Activated T-cell treated with anti-CD3 and anti-CD28 coated beads, Interleukin-2, amount 50 U/mL, for 1 hour (primary cell): ENCODE measurements around the gene CHMP1B.
A peak's percentile ranks its signal among the peaks of the same experiment; 100 is the strongest.

Source experiments
- DNase-seq: peaks from one replicate; pipeline ENCODE4 v3.0.0-alpha.2; 2020

The CHMP1B gene

DNA sequence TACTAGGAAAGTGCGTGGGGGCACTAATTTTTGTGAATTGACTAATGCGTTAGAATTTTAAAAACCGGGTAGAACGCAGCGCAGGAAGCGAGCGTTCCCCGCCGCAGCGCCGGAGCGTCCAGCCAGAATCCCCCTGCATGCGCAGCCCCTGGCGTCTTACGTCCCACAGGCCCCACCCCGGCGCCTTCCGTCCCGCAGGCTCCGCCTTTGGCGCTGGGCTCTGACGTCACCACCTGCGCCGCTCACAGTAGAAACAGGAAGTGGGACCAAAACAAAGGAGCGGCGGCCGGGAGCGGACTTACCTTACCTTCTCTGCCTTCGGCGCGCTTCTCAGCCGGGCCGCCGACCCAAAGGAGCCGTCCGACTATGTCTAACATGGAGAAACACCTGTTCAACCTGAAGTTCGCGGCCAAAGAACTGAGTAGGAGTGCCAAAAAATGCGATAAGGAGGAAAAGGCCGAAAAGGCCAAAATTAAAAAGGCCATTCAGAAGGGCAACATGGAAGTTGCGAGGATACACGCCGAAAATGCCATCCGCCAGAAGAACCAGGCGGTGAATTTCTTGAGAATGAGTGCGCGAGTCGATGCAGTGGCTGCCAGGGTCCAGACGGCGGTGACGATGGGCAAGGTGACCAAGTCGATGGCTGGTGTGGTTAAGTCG, at the start of gene CHMP1B:
CHMP1B (plus strand) TSS at position 268 of the 660 bp plus-strand sequence; CDS start at position 367, 99 bp downstream.
- DNase-seq = peak; percentile 98

DNA sequence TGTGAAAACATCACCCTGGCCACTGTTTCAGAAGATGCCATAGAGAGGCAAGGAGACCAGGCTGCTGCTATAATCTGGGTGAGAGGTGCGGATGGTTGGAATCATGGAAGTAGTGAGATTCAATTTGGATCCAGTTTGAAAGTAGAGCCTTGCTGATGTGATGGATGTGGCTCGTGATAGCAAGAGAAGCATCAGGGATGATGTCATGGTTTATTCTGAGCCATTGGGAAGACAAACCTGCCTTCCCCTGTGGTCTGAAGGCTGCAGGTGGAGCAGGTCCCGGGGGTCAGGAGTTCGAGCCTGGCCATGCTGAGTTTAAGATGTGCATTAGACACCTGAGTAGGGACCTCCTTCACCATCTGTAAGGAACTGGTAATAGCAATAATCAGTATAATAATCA, 49.6 kb upstream of the CHMP1B start:
- no peak for DNase-seq

GRCh38 chr18:11802158-11802557, 49.1 kb upstream of the CHMP1B start:
- DNase-seq = no peak

GRCh38 chr18:11802586-11802985, 48.6 kb upstream of the CHMP1B start:
- no peak for DNase-seq

GRCh38 chr18:11807233-11807632, 44.0 kb upstream of the CHMP1B start:
- DNase-seq = no peak

GRCh38 chr18:11808001-11808855, 43.0 kb upstream of the CHMP1B start:
- DNase-seq = no peak

DNA sequence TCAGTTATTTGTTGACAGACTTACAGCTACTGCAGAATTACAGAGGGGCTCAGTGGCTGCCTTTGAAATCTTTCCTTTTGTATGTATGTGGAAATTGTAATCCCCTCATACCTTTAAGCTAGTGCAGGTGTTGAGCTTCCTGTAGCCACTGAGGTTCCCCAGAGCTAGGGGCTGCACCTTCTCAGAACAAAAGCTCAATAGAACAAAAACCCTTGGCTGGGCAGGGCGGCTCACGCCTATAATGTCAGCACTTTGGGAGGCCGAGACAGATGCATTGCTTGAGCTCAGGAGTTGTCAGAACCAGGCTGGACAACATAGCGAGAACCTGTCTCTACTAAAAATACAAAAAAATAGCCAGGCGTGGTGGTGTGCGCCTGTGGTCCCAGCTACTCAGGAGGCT, 41.3 kb upstream of the CHMP1B start:
- DNase-seq = no peak

- no peak for DNase-seq
These were observed 40.8 kb upstream of the CHMP1B start for GRCh38 chr18:11810379-11810778.

DNA sequence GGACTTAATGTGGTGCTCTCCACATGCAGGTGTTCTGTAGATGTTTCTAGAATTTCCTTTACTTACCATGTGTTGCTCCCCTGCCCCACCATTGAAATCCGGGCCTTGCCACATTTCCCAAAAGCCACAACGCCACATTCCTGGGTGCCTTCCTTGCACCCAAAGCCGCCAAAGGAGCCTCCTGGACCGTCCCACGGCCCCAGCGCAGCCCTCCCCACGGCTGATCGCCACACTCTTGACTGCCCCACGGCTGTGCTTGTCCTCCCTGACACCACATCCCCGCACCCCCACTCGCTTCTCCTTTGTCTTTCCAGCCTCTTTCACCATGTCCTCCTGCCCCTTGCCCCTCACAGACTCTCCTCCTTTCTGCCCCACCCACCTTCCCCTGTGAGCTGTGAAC, 40.2 kb upstream of the CHMP1B start:
- no peak for DNase-seq

- DNase-seq = no peak
These were observed 34.0 kb upstream of the CHMP1B start for GRCh38 chr18:11817229-11817628.

DNA sequence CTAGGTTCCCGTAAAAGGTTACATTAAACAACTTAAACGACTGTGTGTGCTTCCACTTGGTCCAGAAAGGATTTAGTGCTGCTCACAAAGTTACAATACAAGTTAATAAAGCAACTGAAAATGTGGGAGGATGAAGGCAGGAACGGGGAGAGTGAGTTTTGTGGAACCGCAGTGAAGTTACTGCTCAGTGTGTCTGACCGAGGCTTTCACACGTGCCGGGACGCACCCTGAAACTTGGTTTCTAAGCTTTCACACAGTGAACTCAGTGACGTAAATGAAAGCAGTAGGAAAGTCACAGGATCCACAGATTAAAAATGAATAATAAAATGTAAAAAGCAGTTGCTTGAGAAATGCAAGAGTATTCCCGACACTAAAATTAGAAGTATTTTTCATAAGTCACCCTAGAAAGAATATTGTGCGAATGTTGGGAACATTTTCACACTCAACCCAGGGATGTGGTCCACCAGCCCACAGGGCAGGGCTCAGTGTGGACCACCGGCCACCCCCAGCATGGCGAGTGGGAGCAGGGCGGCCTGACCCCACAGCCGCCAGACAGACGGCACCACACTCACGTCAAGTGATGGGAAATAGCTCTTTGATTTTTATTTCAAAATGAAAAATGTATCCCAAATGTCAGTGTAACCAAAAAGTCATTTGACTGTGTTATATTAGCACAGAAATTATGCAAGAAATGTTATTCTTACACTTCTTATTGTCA, 32.6 kb upstream of the CHMP1B start:
- no peak for DNase-seq

DNA sequence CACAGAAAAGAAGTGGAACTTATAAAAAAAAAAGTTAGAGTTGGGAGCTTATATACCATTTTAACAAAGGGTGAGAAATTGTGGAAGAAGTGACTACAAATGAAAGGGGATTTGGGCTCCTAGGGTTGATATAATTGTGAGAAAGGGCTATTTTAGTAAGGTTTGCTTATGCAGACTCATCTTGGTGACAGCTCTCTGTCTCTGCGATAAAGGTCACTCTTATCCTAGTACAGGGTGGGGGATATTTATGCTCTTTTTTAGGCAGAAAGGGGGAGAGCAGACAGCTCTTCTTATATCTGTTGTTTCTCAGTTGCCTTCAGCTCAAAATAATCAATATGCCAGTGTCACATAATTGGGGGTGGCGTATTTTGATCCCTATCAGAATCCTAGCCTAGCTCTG, 31.3 kb upstream of the CHMP1B start:
- DNase-seq = no peak

DNA sequence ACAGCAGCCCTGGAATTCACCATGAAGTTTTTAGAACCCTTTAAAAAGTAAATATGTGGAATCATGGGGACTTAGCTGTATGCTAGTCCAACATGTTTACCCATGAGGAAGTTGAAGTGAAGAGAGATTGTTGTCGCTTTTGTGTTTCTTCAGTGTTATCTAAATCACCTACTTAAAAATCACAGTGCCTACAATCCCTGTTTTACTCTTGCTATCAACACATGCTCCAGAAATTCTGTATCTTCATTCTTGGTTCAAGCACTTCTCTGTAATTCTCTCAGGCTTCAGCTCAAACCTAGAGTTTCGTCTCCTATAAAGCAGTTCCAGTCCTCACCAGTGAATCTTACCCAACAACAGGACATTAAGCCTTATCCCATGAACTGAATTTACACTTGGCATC, 30.5 kb upstream of the CHMP1B start:
- DNase-seq = no peak

GRCh38 chr18:11821208-11821607, 30.0 kb upstream of the CHMP1B start:
- DNase-seq = no peak

DNA sequence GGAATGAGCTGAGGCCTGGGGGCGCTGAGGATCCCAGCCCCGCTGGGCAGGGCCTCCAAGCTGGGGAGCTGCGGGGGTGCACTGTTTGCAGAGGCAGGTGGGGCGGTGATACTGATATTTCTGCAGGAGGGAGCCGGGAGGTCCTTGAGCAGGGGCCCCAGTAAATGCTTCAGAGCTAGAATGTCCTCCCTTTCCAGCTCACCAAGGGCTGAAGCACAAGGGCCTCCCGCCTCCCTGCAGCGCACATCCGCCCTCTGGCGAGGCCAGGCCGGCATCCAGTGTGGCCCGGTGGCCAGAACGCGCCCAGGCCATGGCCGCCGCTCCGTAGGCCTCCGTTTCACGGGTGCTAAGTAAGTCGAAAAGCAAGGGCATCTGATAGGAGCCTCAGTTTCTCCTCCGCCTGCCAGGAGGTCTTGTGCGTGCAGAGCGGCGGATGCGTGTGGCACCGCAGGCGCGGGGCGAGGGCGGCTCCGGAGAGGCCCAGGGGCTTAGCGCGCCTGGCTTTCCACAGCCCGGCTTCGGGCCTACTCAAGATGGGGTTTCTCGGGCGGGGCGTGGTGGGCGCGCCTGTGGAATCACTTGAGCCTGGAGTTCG, 29.5 kb upstream of the CHMP1B start:
- DNase-seq = no peak

DNA sequence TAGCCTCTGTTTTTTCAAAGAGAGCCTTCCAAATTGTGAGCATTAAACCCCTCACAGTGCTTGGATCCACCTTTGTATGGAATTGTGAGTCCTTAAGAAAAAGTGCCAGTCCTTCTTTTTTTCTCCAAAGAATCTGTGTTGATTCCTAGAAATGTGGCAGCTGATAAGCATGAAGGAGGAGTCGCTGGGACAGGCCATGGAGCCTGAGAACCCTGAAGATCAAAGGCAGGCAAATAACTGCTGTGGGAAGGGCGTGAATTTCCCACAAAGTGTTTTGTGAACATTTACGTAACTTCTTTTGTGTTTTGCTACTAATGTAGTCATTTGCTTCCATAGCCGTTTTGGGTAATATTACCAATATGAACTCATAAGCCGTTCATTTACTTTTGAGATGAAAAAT, 27.7 kb upstream of the CHMP1B start:
- DNase-seq = no peak

GRCh38 chr18:11826836-11827235, 24.4 kb upstream of the CHMP1B start:
- DNase-seq = no peak

- no peak for DNase-seq
These were observed 22.3 kb upstream of the CHMP1B start for GRCh38 chr18:11828786-11829432.

DNA sequence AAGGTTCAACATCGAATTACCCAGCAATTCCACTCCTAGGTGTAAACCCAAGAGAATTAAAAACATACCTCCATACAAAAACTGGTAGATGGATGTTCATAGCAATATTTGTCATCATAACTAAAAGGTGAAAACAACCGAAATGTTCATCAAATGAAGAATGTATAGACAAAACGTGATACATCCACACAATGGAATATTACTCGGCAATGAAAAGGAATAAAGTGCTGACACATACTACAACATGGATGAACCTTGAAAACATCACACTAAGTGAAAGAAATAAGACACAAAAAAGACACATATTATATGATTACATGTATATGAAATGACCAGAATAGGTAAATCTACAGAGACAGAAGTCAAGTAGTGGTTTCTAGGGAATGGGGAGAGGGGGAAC, 20.6 kb upstream of the CHMP1B start:
- DNase-seq = no peak

DNA sequence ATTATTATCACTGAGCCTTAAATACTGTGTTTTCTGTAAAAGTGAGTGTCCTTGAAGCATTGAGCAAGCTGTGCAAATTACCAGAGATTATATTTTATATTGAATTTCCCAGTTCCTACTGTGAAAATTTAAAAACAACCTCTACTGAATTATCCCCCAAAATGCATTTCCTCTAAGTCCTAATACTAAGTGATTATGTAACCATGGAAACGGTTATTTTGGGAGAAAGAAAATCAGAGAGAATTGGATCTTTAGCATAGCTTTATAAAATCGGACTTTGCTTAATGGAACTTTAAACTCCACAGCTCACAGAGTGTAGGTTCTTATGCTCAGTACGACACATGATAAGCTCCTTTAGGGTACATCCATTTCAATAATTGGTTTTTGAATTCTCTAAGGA, 19.3 kb upstream of the CHMP1B start:
- DNase-seq = no peak

DNA sequence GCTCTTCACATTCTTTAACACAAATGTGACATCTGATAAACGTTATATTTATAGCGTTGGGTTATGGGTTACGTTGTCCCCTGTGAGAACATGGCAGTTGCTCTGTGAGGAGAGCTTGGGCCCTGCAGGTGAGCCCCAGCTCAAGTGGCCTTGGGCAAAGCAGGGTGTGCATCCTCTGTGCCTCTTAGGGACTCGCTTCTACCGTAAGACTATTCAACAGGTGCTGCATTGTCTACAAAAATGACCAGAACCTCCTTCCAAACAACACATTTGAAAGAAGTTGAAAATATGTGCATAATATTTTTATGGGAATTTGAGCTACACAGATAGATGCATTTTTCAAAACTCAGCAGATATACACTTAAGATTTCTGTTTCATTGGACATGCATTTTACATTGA, 16.4 kb upstream of the CHMP1B start:
- no peak for DNase-seq

GRCh38 chr18:11839556-11839955, 11.7 kb upstream of the CHMP1B start:
- DNase-seq = no peak

- DNase-seq = no peak
These were observed 10.7 kb upstream of the CHMP1B start for GRCh38 chr18:11840493-11840892.
